ENCODE data around the gene RIPOR3.
"Not testable (repeated sequence)": the region's sequence is repeated elsewhere in the genome, so short reads cannot be mapped to it uniquely, and the experiment has no call there.

Gene RIPOR3

GRCh38 chr20:50628853-50629669 lies 62.3 kb downstream of the RIPOR3 start:
- no peak for DNase-seq

GRCh38 chr20:50628332-50628731 lies 63.0 kb downstream of the RIPOR3 start:
- no peak for DNase-seq

DNA sequence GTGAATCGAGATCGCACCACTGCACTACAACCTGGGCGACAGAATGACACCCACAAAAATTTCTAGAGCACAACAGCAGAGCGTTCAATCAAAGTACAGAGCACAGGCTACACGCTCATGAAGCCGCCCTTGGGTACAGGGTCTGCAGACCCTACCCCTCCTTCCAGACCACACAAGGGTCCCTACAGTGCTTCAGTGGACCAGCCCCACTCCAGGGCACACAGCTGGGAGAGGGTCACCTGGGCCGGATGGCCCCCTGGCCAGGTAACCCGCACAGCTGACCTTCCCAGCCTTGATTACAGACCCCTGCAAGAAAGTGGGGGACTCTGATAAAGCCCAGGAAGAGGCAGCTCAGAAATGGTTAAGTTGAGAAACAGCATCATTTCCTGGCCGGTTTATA lies 63.6 kb downstream of the RIPOR3 start:
- DNase-seq = no peak

- DNase-seq = no peak
Measured at GRCh38 chr20:50625986-50626677, 65.2 kb downstream of the RIPOR3 start.

GRCh38 chr20:50624351-50625016 lies 66.9 kb downstream of the RIPOR3 start:
- no peak for DNase-seq

- DNase-seq = no peak
Measured at GRCh38 chr20:50621068-50621665, 70.2 kb downstream of the RIPOR3 start.

- not testable (repeated sequence) for DNase-seq
Measured at GRCh38 chr20:50620459-50620858, 70.9 kb downstream of the RIPOR3 start.

DNA sequence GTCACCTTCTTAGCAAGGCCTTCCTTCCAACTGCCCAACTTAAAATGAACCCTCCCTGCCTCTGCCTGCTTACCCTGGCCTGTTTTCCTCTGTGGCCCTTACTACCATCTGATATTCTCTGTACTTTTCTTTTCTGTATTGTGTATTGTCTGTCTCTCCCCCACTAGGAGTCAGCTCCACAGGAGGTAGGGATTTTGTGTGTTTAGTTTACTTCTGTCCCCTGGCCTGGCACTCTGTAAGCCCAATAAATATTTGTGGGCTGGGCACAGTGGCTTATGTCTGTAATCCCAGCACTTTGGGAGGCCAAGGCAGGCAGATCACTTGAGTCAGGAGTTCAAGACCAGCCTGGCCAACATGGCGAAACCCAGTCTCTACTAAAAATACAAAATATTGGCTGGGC lies 72.8 kb downstream of the RIPOR3 start:
- no peak for DNase-seq

DNA sequence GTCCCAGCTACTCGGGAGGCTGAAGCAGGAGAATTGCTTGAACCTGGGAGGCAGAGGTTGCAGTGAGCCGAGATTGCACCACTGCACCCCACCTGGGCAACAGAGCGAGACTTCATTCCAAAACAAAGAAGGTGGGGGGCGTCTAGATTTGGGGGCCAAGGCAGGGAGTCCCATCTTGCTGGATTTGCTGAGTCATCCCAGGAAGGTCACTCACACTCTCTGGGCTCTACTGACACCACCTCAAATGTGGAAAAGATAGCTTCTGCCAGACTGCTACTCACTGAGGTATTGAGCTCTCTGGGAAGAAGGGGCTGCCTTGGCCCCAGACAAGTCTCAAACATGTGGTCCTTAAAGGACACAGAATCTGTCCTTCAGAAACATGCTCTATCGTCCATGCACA lies 74.3 kb downstream of the RIPOR3 start:
- DNase-seq = no peak

DNA sequence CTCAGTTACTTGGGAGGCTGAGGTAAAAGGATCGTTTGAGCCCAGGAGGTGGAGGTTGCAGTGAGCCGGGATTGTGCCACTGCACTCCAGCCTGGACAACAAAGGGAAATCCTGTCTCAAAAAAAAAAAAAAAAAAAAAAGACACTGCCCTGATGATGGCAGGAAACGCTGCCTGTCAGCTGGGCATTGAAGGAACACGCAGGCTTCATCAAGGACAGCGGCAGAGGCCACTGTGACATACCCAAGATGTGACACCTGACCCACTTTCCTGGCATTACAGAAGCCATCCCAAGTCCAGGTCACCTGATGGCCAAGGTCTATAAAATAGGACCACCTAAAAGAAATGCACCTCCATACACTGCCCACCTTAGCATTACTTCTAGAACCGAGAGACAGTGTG lies 75.9 kb downstream of the RIPOR3 start:
- DNase-seq = no peak

GRCh38 chr20:50613438-50614169 lies 77.7 kb downstream of the RIPOR3 start:
- no peak for DNase-seq

GRCh38 chr20:50611128-50611810 lies 80.1 kb downstream of the RIPOR3 start:
- DNase-seq = no peak

DNA sequence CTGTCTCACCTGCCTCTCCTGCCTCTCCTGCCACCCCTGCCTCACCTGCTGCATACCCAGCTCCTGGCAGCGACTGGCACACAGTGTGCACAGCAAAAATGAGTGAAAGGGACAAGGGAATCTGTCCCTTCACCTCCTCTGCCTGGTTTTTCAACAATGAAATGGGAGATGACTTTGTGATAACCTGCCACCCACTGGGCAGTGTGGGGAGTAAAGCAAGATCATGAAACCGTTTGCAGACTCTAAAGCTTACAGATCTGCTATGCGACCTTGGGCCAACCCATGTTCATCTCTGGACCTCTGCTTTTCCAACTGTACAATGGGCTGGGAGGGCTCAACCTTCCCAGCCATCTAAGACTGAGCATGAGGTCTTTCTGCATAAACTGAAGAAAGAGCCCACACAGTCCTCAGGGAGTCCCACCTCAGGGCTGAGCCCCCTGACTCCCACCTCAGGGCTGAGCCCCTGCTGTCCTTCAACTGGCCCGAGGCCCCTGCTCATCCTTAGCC lies 81.1 kb downstream of the RIPOR3 start:
- DNase-seq = no peak

GRCh38 chr20:50609438-50609989 lies 81.8 kb downstream of the RIPOR3 start:
- no peak for DNase-seq

- no peak for DNase-seq
Measured at GRCh38 chr20:50608750-50609104, 82.6 kb downstream of the RIPOR3 start.

DNA sequence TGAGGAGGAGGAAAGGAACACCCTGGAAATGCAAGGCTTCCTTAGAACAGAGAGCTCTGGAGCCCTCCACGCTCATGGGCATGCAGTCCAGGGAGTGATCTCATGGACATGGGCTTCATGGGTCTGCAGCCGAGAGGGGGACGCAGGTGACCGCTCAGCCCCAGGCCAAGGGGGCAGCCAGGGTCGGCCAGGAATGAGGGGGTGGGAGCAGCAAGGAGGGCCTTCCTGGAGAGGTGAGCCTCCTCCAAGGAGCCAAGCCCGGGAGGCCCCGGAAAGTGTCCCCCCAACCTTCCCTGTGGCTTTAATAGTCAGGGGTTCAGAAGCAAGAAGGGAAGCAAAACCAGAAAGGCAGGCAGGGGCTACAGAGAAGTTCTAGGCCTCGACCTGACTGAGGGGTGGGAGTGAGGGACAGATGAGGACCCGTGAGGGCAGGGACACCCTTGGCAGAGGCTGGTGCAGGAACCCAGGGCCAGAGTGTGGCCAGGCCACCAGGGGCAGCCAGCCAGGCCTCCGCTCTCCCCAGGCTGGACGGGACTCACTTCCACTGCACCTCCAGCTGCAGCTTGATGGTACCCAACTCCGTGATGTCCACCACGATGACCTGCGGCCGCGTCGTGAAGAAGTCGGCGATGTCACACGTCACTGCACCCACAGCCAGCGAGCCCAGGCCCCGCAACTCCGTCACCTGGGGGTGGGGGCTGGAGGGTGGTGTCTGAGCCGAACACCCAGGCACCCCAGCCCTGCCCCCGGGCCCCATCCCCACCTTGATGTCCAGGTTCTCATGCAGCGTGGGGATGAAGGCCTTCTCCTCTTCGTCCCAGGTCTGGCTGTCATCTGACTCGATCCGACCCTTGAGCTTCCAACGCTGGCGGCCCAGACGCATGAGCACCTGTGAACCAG lies 83.2 kb downstream of the RIPOR3 start:
- DNase-seq = no peak

DNA sequence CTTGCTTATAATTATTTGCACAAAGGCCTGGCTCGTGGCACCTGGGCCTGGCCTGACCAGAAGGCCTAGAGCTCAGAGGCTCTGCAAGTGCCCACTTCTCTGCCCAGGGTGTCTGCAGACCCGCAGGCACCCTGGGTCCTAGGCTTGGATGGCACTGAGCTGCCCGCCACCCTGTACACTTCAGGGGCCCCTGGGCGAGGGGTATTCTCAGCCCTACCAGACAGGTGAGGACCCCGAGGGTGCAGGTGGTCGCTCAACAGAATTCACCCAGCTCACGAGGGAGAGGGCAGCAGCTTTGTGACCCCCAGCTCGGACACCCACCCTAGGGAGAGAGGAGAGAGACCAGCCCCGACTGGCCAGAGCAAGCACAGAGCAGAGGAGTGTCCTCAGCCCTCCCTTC lies 83.9 kb downstream of the RIPOR3 start:
- no peak for DNase-seq

DNA sequence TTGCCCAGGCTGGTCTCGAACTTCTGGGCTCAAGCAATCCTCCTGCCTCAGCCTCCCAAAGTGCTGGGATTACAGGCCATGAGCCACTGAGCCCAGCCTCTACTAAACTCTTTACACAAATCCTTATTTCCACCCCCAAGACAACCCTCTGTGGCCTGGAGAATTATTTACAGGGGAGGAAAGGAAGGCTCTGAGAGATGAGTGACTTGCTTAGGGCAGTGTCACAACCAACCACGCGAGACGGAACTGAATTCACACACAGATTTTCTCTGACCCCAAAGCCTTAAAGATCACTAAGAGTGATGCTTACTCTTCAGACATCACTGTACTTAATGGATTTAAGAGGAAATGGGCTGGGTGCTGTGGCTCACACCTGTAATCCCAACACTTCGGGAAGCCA lies 86.2 kb downstream of the RIPOR3 start:
- no peak for DNase-seq

DNA sequence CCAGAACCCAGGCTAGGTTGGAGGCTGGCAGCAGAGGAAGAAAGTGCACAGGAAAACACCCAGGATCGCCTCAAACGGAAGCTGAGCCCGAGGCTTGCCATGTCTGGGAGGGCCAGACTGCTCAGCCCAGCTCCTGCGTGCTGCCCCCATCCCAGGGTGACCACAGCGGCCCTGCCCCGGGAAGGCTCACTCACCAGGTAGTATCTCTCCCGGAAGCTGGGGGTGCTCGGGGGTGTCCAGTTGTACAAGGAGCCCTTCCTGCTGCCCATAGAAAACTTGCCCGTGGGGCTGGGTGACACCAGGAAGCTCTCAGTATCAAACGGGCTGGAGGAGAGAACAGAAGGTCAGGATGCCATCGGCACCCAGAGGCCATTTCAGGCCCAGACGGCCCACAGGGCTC lies 86.9 kb downstream of the RIPOR3 start:
- DNase-seq = no peak

DNA sequence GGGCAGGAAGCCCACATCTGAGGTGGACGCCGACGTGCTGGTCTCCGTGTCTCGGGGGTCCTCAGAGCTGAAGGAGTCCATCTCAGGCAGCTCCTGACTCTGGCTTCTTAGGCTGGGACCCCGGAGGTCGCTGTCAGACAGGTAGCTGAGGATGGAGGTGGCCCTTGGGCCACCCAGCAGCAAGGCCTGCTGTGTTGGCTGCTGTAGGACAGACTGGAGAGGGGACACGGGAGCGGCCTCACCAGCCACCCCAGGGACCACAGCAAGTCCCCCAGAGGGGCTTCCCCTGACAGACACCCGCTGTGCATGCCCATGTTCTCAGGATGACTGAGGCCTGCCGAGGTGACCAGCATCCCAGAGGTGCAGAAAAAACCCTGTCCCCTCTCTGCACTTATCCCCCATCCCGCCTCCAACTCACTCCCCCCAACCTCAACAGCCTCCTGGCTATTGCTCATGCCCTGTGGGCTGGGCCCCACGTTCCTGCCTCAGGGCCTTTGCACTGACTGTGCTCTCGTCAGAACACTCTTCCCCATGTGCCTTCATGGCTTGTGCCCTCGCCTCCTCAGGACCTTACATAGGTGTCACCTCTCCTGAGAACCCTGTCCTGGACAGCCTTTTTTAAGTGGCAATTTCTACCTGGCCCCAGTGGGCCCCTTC lies 88.8 kb downstream of the RIPOR3 start:
- DNase-seq = no peak

All from GF-D8 (cell line).